NCI-H2029 (cell line): ENCODE measurements around the gene CNIH2.
"Not testable (repeated sequence)": the region's sequence is repeated elsewhere in the genome, so short reads cannot be mapped to it uniquely, and the experiment has no call there.

Source experiments
- DNase-seq: peaks from one replicate; lab custom pipeline; 2025; lab: John Stamatoyannopoulos, UW

CNIH2 gene

DNA sequence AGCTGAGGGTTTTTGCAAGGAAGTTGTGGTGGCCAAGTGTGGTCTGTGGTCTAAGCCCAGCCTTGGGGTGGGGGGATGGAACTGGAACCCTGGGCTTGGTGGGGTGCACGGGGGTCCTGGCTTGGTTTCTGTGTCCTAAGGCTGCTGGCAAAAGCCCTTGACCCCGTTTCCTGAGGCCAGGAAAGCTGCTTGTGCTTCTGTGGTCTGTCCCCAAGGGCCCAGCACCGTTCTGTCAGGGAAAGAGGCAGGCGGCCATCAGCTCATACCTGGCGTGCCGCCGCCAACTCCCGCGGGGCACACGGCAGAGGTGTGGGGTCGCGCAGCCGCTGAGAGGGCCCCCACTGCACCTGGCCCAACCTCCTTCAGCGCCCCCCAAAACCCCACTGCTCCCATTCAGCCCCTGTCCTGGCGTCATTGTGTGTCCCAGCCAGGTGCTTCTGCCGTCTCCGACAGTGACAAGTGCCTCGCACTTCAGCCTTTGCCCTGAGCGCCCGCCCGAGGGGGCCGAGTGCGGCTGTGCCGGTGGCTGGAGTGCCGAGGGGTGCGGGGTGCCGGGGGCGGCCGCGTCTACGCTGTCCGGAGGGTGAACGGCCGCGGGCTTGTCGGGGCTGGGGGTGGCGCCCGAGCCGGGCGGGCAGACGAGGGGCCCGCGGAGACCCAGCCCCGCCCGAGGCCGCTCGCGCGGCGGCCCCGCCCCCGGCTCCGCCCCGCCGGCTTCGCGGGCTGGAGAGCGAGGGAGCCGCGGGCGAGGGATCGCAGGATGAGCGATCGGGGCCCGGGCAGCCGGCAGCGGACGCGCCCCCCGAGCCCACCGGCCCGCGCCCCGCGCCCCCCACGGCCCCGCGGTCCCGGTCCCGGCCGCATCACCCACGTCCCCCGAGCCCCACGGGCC is at the start of gene CNIH2:
Gene CNIH2 (plus strand): TSS at position 705 of the 892 bp plus-strand sequence. CDS start 282 bp downstream, outside the sequence.
- DNase-seq, result no peak

DNA sequence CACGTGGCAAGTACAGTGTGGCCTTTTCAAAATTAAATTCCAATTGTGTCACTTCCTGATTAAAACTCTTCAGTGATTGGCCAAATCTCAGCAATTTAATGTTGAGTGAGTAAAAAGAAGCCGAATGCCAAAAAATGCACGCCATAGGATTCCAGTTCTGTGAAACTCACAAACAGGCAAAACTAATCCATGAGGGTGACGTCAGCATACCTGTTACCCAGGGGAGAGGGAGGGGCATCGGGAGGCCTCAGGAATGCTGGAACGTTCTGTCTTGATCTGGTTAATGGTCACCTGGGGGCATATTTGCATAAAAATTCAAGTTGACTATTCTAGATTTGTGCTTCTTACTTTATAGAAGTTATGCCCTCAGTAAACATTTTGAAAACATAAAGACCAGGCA is 49.5 kb upstream of the CNIH2 start:
- no peak for DNase-seq

DNA sequence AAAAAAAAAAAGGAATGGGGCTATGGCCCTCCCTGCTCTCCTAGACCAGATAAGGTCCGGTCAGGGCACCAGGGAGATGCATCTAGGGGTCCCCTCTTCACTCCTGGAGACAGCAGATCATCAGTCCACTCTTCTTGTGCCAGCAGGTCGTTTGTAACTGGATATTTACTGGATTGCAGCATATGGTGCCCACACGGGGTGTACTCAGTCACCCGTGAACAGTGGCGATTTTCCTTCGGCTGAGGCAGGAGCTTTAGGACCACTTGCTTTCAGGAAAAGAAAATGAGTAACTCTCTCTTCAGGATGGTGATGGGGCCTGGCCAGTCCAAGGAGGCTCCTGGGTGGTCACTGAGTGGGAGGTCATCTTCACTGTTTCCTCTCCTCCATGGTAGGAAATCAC is 47.8 kb upstream of the CNIH2 start:
- DNase-seq, result no peak

DNA sequence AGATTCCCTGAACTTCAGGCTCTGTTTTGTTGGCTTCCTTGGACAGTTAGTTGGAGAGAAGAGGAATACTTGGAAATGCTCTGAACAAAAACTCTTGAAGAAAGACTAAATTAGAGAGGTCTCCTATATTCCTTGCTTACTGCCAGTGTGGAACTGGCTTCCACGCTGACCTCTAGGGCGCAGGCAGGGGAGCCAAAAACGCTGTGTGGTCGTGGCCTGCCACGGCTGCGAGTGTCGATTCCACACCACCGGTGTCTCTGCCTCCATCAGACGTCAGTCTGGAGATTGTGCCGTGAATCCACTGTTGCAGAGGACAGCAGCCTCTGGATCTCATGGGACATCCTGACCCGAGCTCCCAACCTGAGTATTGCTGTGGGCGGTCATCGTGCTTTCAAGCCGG is 47.0 kb upstream of the CNIH2 start:
- DNase-seq, result no peak

DNA sequence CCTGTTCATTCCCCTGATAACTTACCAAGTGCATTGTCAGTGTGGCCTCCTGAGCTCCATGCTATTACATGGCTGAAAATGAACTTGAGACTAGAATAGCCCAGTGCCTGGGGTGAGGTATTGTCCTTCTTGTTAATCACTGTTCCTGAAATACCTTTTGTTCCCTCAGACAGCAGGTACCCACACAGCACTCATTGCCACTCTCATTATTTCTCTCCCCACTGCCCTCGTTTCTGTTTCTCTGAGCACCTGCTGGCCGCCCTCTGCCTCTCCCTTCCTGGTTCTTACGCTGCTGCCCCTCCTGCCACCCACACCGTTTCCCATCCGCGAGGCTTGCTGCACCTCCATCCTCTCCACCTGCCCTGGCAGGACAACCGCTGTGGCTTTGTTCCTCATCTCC is 46.4 kb upstream of the CNIH2 start:
- DNase-seq, result no peak

DNA sequence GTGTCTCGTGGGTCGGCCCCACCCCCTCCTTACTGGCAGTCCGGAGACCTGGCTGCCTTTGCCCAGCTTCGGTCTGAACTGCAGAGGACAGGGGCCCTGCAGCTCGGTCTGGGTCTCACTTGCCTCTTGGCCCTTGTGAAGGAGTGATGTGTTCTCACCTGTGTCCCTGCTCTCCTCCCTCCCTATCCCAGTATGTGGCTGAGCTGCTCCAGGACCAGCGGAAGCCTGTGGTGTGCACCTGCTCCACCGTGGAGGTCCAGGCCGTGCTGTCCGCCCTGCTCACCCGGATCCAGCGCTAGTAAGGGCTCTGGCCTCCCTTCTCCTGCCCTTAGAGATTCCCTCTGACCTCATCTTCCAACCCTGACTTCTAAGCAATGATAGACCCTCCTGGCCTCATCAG is 45.2 kb upstream of the CNIH2 start:
- DNase-seq, result no peak

DNA sequence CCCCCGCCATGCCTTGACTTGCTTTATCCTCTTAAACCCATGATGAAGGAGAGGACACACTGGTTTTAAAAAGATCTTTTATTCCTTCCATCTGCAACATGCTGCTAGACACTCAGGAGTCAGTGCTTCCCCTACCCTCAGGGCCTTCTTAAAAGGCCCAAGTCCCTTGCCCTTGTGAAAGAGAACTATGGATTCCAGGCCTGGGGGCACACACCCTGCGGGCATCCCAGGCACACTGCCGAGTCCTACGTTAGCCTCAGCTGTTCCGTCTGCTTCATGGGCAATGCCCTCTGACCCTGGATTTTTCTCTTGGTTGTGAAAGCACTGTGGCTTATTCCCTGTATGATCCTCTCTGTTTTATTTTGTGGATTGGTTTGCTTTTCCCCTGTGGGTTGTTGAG is 44.7 kb upstream of the CNIH2 start:
- DNase-seq, result no peak

DNA sequence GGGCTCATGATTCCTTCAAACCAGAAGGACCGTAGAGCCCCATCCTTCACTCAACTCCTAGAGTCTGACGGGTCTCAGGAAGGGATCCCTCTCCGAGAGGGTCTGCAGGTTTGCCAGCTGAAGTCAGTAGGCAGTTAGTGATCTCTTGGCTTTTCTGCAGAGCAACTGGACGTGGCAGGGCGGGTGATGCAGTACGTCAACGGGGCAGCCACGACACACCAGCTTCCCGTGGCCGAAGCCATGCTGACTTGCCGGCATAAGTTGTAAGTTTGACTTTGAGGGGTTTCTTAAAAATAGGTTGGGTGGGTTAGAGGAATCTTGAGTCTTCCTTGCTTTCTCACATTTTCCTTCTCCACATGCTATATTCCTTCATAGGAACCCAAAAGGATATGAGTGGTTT is 42.8 kb upstream of the CNIH2 start:
- DNase-seq, result no peak

DNA sequence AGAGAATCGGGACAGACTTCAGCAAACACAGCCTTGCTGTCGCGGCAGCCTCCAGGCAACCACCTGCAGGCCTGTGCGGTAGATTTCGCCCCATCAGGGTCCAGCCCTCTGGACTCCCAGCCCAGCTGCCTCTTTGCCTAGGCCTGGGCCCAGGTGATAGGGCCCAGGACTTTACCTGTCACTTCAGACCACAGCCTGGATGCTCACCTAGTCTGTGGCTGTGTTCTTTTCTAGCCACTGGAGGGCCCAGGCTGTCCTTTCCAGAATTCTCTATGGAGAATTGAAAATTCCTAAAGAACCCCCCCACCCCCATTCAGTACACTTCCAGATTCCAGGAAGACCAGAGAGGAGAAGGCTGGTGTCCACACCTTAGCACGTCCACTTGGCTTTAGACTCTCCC is 40.1 kb upstream of the CNIH2 start:
- no peak for DNase-seq

DNA sequence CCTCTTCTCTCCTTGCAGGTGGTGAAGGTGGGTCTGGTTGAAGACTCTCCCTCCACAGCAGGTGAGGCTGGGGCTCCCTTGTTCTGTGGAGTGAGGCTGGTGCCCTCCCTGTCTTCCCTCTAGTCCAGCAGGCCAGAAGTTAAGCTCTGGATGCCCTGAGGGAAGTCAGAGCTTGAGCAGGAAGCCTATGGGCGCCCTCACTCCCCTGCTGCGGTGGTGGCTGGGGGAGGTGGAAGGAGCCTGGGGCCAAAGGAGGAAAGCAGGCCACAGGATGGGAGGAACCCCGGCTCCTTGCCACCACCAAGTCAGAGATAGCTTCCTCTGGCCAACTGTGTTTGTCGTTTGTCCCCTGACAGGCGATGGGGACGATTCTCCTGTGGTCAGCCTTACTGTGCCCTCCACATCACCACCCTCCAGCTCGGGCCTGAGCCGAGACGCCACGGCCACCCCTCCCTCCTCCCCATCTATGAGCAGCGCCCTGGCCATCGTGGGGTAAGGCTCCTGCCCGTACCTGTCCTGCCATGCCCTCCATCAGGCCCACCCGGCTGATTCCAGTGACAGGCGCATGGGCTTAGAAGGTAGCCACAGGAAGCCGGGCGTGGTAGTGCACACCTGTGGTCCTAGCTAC is 39.1 kb upstream of the CNIH2 start:
- no peak for DNase-seq

DNA sequence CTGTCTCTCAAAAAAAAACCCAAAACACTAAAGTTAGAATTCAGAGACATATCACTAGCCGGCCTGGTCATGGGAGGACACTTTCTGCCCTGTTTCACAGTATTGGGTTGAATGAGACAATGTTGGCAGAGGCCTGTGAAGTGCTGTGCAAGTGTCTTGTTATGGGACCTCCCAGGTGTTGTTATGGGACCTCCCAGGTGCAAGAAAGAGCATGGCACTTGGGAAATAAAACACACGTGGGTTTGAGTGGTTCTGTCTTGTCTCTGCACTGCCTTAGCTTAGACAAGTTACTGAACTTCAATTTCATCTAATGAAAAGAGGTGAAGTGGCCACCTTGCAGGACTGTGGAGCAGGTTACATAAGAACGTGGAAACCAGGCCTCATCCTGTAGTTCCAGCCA is 38.5 kb upstream of the CNIH2 start:
- DNase-seq, result no peak

DNA sequence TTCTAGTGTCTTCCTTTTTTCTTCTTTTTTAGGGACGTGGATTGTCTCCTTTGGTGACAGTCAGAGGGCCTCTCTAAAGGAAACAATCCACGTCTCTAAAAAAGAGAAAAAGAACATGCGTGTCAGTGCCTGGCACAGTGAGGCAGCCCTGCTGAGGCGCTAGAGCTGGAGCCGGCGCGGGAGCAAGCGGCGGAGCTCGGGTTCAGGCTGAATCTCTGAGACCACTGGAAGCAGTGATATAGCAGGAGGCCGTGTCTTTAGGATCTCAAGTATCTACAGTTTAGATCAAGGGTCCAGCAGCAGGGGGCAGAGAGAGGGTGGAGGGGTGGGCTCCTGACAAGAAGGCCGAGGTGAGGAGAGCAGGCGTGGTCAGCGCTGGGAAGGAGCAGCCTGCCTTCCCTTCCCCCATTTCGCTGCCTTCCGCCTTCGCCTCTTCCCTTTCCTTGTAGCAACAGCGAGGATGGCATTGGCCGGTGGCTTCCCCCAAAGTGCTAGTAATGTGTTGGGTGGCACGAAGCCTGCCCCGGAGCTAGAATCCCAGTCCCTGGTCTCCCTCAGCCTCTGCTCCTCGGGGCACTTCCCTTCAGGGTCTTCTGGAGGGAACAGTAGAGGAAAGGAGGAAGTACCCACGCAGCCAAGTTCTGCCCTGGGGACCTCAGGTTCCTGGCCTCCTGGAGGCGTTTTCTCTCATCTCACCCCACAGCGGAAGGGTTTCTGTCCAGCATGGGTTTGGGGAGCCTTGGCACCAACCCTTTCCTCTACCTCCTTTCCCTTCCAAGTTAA is 37.8 kb upstream of the CNIH2 start:
- DNase-seq, result no peak

DNA sequence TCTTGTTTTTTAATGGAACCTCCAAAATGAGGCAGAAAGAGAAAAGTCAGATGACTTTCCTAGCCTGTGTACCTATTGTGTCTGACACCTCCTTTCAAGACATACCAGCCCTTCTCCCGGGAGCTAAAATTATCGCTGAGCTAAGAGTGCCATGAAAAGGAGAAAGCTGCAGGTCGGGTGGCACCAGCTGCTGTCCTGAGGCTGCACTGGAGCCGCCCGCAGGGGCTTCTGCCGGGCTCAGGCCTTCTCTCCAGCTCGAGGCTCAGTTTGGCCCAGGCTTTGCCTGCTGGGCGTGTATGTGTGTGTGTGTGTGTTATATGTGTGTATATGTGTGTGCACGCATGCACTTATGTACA is 37.2 kb upstream of the CNIH2 start:
- no peak for DNase-seq

DNA sequence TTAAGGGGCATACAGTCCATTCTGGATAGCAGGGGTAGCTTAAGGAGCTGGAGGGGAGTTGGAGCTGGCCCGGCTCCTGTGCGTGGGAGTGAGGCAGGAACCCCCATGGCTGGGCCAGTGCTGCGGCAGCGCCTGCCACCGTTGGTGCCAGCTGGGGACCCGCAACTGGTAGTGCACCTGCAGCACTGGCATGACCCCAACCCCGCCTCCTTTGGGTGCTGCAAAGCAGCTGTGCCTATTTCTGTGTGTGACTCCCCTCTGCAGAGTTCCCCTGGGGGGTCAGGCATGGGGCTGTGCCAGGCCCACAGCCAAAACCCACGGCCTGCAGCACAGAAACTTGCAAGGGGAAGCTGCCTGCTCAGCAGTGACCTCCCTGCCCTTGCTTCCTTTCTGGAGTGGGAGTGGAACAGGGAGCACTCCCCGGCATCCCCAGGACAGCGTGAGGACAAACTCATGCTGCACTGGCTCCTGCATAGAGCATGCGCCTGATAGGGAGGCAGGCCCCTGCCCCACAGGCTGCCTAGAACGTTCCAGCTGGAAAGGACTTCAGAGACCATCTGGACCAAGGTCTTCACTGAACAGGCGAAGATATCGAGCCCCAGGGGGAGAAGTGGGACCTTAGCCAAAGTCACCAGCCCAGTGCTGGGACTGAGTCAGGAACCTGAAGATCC is 35.7 kb upstream of the CNIH2 start:
- no peak for DNase-seq

DNA sequence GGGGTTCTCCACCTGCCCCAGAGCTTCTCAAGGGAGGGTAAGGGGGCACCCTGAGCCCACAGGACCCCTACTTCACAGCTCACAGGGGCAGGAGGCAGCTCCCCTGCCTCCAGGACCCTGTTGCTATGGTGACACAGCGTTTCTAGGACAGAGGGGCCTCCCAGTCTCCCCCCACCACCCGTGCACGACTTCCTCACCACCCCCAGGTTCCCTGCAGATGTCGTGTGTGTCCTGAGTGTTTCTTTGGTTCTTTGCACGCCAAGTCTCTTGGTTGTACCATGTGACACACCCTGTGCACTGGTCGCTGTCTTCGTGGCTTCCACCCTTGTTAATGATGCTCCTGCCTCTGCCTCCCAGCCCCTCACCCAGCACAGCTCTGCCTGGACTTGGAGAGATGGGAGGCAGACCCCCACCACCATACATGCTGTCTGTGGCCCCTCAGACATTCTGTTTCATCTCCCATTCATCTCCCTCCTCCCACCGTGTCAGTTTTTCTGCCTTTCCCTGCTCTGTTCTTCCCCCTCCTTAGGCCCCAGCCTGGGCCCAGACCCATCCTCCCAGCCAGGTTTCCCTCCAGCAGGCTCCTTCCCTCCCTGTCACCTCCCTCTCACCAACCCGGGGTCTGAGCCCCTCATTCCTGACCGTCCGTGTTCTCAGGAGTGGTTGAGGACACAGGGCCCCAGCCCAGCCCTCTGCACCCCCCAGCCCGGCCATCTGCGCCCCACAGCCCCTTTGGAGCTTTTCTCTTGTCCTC is 34.0 kb upstream of the CNIH2 start:
- no peak for DNase-seq

DNA sequence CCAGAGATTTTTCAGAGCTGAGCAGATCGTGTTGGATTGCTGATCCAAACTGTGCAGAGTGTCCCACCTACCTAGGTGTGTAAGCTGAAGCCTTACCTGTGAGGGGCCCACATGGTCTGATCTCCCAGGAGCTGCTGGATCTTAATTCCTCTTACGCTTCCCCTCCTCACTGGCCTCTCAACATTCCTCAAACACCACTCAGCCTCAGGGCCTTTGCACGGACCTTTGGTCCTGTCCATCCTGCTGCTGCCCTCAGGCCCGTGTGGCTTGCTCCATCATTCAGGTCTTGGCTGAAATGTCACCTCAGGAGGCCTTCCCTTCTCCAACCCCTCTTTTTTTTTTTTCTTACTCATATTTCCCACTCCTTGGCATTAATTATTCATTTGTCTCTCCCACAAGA is 30.7 kb upstream of the CNIH2 start:
- DNase-seq, result no peak

DNA sequence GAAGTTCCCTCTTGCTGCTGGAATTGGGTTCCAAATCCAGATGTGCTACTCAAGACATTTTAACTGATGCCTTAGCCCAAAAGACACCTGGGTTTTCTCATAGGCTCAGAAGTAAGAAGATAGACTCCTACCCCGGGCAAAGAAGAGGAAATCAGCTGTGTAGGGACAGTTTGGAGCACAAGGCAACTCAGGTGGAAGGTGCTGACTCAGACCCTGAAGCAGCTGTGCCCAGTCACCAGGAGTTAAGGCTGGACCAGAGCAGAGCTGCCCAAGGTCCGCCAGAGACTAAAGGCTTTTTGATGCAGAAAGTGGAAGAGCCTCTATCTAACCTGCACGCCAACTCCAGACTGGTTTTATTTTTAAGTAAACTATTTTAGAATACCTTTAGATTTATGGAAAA is 30.2 kb upstream of the CNIH2 start:
- DNase-seq, result no peak

DNA sequence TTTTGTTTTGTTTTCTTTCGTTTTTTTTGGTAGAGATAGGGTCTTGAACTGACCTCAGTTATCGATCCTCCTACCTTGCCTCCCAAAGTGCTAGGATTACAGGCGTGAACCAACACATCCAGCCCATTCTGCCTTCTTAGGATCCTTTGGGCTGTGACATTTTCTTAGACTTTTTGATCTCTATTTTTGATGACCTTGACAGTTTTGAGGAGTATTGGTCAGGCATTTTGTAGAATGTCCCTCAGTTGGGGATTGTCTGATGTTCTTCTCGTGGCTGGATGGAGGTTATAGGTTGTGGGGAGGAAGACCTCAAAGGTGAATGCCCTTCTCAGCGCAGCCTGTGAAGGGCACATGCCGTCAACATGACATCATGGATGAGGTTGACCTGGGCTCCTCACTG is 29.1 kb upstream of the CNIH2 start:
- no peak for DNase-seq

DNA sequence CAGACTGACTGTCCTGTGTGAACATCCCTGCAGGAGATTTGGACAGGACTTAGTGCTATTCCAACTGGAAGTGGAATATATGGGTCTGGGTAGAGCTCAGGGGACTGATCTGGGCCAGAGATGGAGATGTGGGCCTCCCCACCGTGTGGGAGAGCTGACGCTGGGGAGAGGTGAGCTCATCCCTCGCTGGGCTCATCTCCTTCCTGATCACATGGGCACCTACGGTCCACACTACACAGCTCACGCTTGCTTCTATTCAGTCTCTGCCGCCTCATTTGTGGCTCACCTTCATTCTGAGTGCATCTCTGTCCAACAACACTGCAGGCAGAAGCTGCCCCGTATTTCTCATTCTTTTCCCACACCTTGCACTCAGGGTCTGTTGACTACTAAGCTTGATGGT is 26.2 kb upstream of the CNIH2 start:
- no peak for DNase-seq

DNA sequence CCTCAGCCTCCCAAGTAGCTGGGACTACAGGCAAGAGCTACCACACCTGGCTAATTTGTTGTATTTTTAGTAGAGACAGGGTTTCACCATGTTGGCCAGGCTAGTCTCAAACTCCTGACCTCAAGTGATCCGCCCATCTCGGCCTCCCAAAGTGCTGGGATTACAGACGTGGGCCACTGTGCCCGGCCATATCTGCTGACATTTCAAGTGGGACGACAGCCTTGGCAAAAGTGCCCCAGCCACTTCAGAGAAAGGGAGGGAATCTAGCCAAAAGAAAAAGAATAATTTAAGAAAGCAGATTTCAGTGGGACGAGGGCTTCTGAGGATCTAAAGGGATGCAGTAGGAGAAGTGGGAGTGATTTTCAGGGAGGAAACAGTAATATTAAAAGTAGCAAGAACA is 24.9 kb upstream of the CNIH2 start:
- not testable (repeated sequence) for DNase-seq

DNA sequence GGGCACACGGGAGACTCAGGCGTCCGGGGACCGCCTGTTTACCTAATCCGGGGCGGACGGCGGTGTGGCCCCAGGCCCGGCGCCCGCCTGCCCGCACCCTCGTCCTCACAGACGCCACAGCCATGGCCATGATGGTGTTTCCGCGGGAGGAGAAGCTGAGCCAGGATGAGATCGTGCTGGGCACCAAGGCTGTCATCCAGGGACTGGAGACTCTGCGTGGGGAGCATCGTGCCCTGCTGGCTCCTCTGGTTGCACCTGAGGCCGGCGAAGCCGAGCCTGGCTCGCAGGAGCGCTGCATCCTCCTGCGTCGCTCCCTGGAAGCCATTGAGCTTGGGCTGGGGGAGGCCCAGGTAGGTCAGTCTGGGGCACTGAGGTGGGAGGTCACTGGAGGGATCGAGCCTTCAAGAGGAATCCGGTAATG is 19.5 kb upstream of the CNIH2 start:
- DNase-seq, result no peak

DNA sequence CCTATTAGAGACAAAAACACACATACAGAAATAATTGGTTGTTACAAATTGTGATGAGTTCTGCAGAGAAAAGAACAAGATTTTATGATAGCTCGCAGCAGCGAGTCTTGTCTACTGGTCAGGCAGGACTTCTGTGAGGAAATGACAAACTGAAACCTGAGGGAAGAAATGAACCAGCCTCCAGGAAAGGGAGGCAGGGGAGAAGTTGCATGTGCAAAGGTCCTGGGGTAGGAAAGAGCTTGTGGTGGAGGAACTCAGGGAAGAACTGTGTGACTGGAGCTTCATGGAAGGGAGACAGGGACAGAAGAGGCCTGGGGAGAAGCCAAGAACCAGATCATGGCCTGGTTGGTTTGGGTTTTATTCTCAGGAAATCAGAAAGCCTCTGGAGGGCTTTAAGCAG is 18.8 kb upstream of the CNIH2 start:
- no peak for DNase-seq
